Measurements from ENCODE around the gene EXOC3L1. TPM values are rescaled to one million over a fixed set of nuclear protein-coding genes. Genes with fewer than 3 reads are reported as not detected.
A peak's percentile ranks its signal among the peaks of the same experiment; 100 is the strongest.

The EXOC3L1 gene
- total RNA-seq, 1 experiment from 2014 or later = not detected

- H3K9me2 ChIP-seq (replicated peaks; ENCODE audit: insufficient read depth, low read length) = no peaks in the 10 kb centered on the region
- no peaks in the 10 kb centered on the region for H3K36me3 ChIP-seq (ENCODE audit: insufficient read depth, low read length)
- peak overlapping the region; percentile 94 for H3K4me2 ChIP-seq (ENCODE audit: low read depth, low read length, poor library complexity, severe bottlenecking)
- no peaks in the 10 kb centered on the region for H3K79me2 ChIP-seq (ENCODE audit: low read length)
- H2AFZ ChIP-seq (ENCODE audit: low read length) = peak overlapping the region; percentile 98
- H3K27ac ChIP-seq (ENCODE audit: low read length) = no peak overlapping the region
- peak overlapping the region; percentile 74 for H3K9ac ChIP-seq (ENCODE audit: low read length)
- no peaks in the 10 kb centered on the region for H3K27me3 ChIP-seq (ENCODE audit: low read length)
- DNase-seq = peak; percentile 68
- 0 out of 2 replicates have a peak, but pooled peaks cover 1% of the 10 kb centered on the region for H4K20me1 ChIP-seq (ENCODE audit: insufficient read depth, low read depth, low read length)
- H3K4me1 ChIP-seq (ENCODE audit: low read length) = peaks cover 22% of the 10 kb centered on the region
- H3K4me3 ChIP-seq (ENCODE audit: low read length) = peak overlapping the region; percentile 79
- no peaks in the 10 kb centered on the region for H3K9me3 ChIP-seq (ENCODE audit: low read length)
These were observed 5.4 kb downstream of the EXOC3L1 start for GRCh38 chr16:67184453-67184994.

DNA sequence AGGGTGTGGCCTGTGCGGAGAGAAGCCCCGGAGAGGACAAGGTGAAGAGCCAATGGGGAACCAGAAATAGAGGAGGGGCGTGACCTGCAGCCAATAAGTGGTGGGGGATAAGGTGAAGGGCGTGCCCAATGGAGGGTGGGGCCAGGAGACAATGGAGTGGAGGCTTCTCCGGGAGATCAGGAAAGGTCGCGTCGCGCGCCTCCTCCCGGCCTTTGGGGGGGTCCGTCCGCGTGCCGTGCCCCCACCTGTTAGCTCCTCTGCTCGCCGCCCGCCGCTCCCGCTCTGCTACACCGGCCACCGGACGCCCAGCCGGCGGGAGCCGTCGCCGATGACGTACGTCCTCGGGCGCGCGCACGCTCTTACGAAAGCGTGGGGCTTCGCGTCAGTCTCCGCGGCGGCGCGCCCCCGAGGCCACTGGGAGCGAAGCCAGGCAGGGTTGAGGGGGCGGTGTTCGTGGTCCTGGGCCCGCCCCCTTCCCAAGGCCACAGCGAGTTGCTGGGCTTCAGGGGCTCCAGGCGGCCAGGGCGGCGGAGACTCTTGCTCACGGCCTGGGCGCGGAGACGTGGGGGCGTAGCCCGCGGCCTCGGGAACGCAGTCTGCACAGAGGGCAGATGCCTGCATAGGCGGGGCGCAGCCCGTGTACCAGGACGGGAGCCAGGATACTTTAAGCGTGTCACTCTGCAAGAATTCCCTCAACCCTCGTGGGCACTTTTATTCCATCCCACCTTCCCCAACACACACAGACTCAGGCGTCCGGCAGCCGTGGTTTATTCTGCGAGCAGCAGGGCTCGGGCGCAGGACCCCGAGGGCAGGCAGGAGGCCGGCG lies 6.1 kb downstream of the EXOC3L1 start, which contains the start of gene MATCAP1:
MATCAP1 (minus strand) TSS at position 337 of the 826 bp plus-strand sequence. CDS start 3,353 bp downstream, outside the sequence.
- Histone ChIP-seq H3K79me2 (ENCODE audit: low read length) (no peaks in the 10 kb centered on the region), H3K9me3 (ENCODE audit: low read length) (no peaks in the 10 kb centered on the region), H3K27ac (ENCODE audit: low read length) (no peak within 1 kb of the TSS), H3K36me3 (ENCODE audit: insufficient read depth, low read length) (no peaks in the 10 kb centered on the region), H3K9ac (ENCODE audit: low read length) (peak within 1 kb of the TSS; percentile 74), H3K4me1 (ENCODE audit: low read length) (peaks cover 22% of the 10 kb centered on the region), H3K27me3 (ENCODE audit: low read length) (no peaks in the 10 kb centered on the region), H3K4me3 (ENCODE audit: low read length) (peak within 1 kb of the TSS; percentile 79), H3K9me2 (replicated peaks; ENCODE audit: insufficient read depth, low read length) (no peaks in the 10 kb centered on the region), H4K20me1 (ENCODE audit: insufficient read depth, low read depth, low read length) (peaks cover 8% of the 10 kb centered on the region; the same call in 1 of the 2 replicates), H3K4me2 (ENCODE audit: low read depth, low read length, poor library complexity, severe bottlenecking) (peak within 1 kb of the TSS; percentile 94), H2AFZ (ENCODE audit: low read length) (peak within 1 kb of the TSS; percentile 98)
- DNase-seq = peak; percentile 98

DNA sequence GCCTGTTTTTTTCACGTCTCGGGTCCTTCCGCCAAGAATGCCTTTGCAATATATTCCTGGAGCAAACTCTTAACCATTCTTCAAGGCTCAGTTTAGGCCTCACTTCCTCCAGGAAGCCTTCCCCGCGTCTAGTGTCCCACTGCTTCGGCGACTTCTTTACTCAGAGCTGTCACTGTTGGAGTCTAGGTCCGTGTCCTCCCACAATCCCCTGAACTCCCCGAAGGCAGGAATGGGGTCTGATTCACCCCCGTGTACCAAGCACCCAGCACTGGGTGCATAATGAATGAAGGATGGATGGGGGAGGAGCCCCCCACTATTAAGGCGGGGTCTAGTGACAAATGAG lies 6.7 kb downstream of the EXOC3L1 start:
- no peak for DNase-seq
- no peaks in the 10 kb centered on the region for H3K9me2 ChIP-seq (replicated peaks; ENCODE audit: insufficient read depth, low read length)
- no peaks in the 10 kb centered on the region for H3K79me2 ChIP-seq (ENCODE audit: low read length)
- no peaks in the 10 kb centered on the region for H3K9me3 ChIP-seq (ENCODE audit: low read length)
- H3K27ac ChIP-seq (ENCODE audit: low read length) = no peak overlapping the region
- peak overlapping the region; percentile 94 for H3K4me2 ChIP-seq (ENCODE audit: low read depth, low read length, poor library complexity, severe bottlenecking)
- no peaks in the 10 kb centered on the region for H3K27me3 ChIP-seq (ENCODE audit: low read length)
- H3K4me1 ChIP-seq (ENCODE audit: low read length) = peaks cover 26% of the 10 kb centered on the region
- H3K36me3 ChIP-seq (ENCODE audit: insufficient read depth, low read length) = no peaks in the 10 kb centered on the region
- H2AFZ ChIP-seq (ENCODE audit: low read length) = peak overlapping the region; percentile 98; the same call in 1 of the 2 replicates
- peak overlapping the region; percentile 74 for H3K9ac ChIP-seq (ENCODE audit: low read length)
- peak overlapping the region; percentile 79 for H3K4me3 ChIP-seq (ENCODE audit: low read length)
- H4K20me1 ChIP-seq (ENCODE audit: insufficient read depth, low read depth, low read length) = peaks cover 10% of the 10 kb centered on the region; the same call in 1 of the 2 replicates

- peak overlapping the region; percentile 74 for H3K9ac ChIP-seq (ENCODE audit: low read length)
- H3K9me2 ChIP-seq (replicated peaks; ENCODE audit: insufficient read depth, low read length) = no peaks in the 10 kb centered on the region
- no peak overlapping the region for H2AFZ ChIP-seq (ENCODE audit: low read length)
- peaks cover 28% of the 10 kb centered on the region for H3K4me1 ChIP-seq (ENCODE audit: low read length)
- H3K9me3 ChIP-seq (ENCODE audit: low read length) = no peaks in the 10 kb centered on the region
- peak overlapping the region; percentile 79; the same call in 1 of the 2 replicates for H3K4me3 ChIP-seq (ENCODE audit: low read length)
- DNase-seq = no peak
- H3K4me2 ChIP-seq (ENCODE audit: low read depth, low read length, poor library complexity, severe bottlenecking) = peak overlapping the region; percentile 94
- no peaks in the 10 kb centered on the region for H3K27me3 ChIP-seq (ENCODE audit: low read length)
- no peaks in the 10 kb centered on the region for H3K79me2 ChIP-seq (ENCODE audit: low read length)
- peaks cover 17% of the 10 kb centered on the region; the same call in 1 of the 2 replicates for H4K20me1 ChIP-seq (ENCODE audit: insufficient read depth, low read depth, low read length)
- H3K27ac ChIP-seq (ENCODE audit: low read length) = no peak overlapping the region
- no peaks in the 10 kb centered on the region for H3K36me3 ChIP-seq (ENCODE audit: insufficient read depth, low read length)
These were observed 7.6 kb downstream of the EXOC3L1 start for GRCh38 chr16:67182288-67182687.

DNA sequence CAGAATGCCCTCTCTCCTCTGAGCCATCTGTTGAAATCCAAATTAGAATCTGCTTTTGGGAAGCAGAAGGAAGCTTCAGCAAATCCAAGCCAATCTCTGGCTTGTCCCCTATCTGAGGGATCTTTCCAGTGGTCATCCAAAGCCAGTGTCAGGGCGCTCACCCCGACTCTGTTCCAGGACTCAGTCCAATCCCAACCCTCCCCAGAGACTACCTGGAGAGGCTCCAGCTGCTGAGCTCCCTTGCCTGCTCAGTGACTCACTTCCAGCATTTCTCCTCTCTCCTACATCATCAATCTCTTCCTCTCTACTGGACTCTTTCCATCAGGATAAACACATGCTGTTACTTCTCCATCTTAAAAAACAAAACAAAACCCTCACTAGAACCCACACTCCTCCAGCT lies 8.6 kb downstream of the EXOC3L1 start:
- Histone ChIP-seq H3K9ac (ENCODE audit: low read length) (no peak overlapping the region), H3K79me2 (ENCODE audit: low read length) (no peaks in the 10 kb centered on the region), H4K20me1 (ENCODE audit: insufficient read depth, low read depth, low read length) (peaks cover 17% of the 10 kb centered on the region; the same call in 1 of the 2 replicates), H3K9me2 (replicated peaks; ENCODE audit: insufficient read depth, low read length) (no peaks in the 10 kb centered on the region), H3K4me3 (ENCODE audit: low read length) (no peak overlapping the region), H3K4me1 (ENCODE audit: low read length) (peaks cover 28% of the 10 kb centered on the region), H2AFZ (ENCODE audit: low read length) (no peak overlapping the region), H3K27me3 (ENCODE audit: low read length) (no peaks in the 10 kb centered on the region), H3K4me2 (ENCODE audit: low read depth, low read length, poor library complexity, severe bottlenecking) (no peak overlapping the region), H3K27ac (ENCODE audit: low read length) (no peak overlapping the region), H3K9me3 (ENCODE audit: low read length) (no peaks in the 10 kb centered on the region), H3K36me3 (ENCODE audit: insufficient read depth, low read length) (no peaks in the 10 kb centered on the region)
- DNase-seq = no peak

DNA sequence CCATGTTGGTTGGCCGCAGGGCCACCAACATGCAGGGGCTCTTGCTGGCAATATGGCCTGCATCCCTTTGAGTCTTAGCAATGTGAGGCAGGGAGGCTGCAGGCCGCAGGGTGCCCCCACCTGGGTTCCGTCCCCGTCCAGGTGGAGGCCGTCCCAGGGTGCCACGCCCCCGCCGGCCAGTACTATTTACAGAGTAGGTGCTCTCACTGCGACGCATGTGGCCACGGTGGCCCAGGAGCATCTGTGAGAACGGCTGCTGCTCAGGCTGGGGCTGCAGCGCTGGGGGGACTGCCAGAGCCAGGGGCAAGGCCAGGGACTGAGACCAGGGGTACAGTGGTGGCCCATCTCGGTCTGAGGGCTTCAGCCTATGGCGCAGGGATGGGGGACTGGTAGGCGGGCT lies 9.8 kb downstream of the EXOC3L1 start:
- Histone ChIP-seq H3K27ac (ENCODE audit: low read length) (no peak overlapping the region), H3K9ac (ENCODE audit: low read length) (no peak overlapping the region), H3K79me2 (ENCODE audit: low read length) (no peaks in the 10 kb centered on the region), H3K4me3 (ENCODE audit: low read length) (no peak overlapping the region), H3K4me1 (ENCODE audit: low read length) (peaks cover 28% of the 10 kb centered on the region), H2AFZ (ENCODE audit: low read length) (no peak overlapping the region), H4K20me1 (ENCODE audit: insufficient read depth, low read depth, low read length) (peaks cover 17% of the 10 kb centered on the region; the same call in 1 of the 2 replicates), H3K4me2 (ENCODE audit: low read depth, low read length, poor library complexity, severe bottlenecking) (no peak overlapping the region), H3K9me2 (replicated peaks; ENCODE audit: insufficient read depth, low read length) (no peaks in the 10 kb centered on the region), H3K27me3 (ENCODE audit: low read length) (no peaks in the 10 kb centered on the region), H3K36me3 (ENCODE audit: insufficient read depth, low read length) (no peaks in the 10 kb centered on the region), H3K9me3 (ENCODE audit: low read length) (no peaks in the 10 kb centered on the region)
- DNase-seq = no peak

GRCh38 chr16:67179421-67180080 lies 10.4 kb downstream of the EXOC3L1 start:
- Histone ChIP-seq H2AFZ (ENCODE audit: low read length) (no peak overlapping the region), H3K36me3 (ENCODE audit: insufficient read depth, low read length) (no peaks in the 10 kb centered on the region), H3K4me2 (ENCODE audit: low read depth, low read length, poor library complexity, severe bottlenecking) (no peak overlapping the region), H3K4me3 (ENCODE audit: low read length) (no peak overlapping the region), H3K27me3 (ENCODE audit: low read length) (no peaks in the 10 kb centered on the region), H4K20me1 (ENCODE audit: insufficient read depth, low read depth, low read length) (peaks cover 20% of the 10 kb centered on the region; the same call in 1 of the 2 replicates), H3K9ac (ENCODE audit: low read length) (no peak overlapping the region), H3K79me2 (ENCODE audit: low read length) (no peaks in the 10 kb centered on the region), H3K9me3 (ENCODE audit: low read length) (no peaks in the 10 kb centered on the region), H3K27ac (ENCODE audit: low read length) (no peak overlapping the region), H3K9me2 (replicated peaks; ENCODE audit: insufficient read depth, low read length) (no peaks in the 10 kb centered on the region), H3K4me1 (ENCODE audit: low read length) (peaks cover 26% of the 10 kb centered on the region)
- no peak for DNase-seq
